Heart left ventricle (tissue), 16 donors: Measurements from ENCODE around the gene LHFPL2. TPM values are rescaled to one million over a fixed set of nuclear protein-coding genes. Genes with fewer than 3 reads are reported as not detected.

Source experiments
- ATAC-seq, 4 donors: fragments of 200-7000 bp; cut with Tn5 transposase; one replicate each; pipeline ENCODE4 v1.9.1; 2020 to 2022; ENCODE audit warnings: moderate library complexity in 4 of 4, mild to moderate bottlenecking in 3 of 4, moderate number of reproducible peaks in 1 of 4
- DNase-seq, 5 donors: peaks; one replicate each; pipeline ENCODE4 v3.0.0-alpha.2; 2020
- H3K27ac ChIP-seq, 12 donors: fragments of 200-600 bp; sonication (generic) in 4 of 12; one replicate each; pipeline versions ENCODE4 v1.5.0 to v1.8.0; 2016 to 2022; ENCODE audit warnings: mild to moderate bottlenecking in 2 of 12
- H3K27me3 ChIP-seq, 9 donors: fragments of 200-600 bp; sonication (generic) in 2 of 9; one replicate each; pipeline versions ENCODE4 v1.5.1 to v1.8.0; 2016 to 2022; ENCODE audit warnings: mild to moderate bottlenecking in 3 of 9
- H3K36me3 ChIP-seq, 9 donors: fragments of 200-600 bp; sonication (generic) in 2 of 9; one replicate each; pipeline versions ENCODE4 v1.5.0 to v1.8.0; 2018 to 2022; ENCODE audit warnings: mild to moderate bottlenecking in 2 of 9
- H3K4me1 ChIP-seq, 12 donors: fragments of 200-600 bp; sonication (generic) in 4 of 12; one replicate each; pipeline versions ENCODE4 v1.5.0 to v1.8.0; 2016 to 2022; ENCODE audit warnings: mild to moderate bottlenecking in 3 of 12
- H3K4me3 ChIP-seq, 12 donors: fragments of 200-600 bp; sonication (generic) in 4 of 12; one replicate each; pipeline versions ENCODE4 v1.5.0 to v1.8.0; 2017 to 2022; ENCODE audit warnings: mild to moderate bottlenecking in 9 of 12, moderate library complexity in 4 of 12
- H3K9me3 ChIP-seq, 12 donors: fragments of 200-600 bp; sonication (generic) in 4 of 12; one replicate each; pipeline versions ENCODE4 v1.5.0 to v1.8.0; 2016 to 2022; ENCODE audit warnings: mild to moderate bottlenecking in 1 of 12
- POLR2A ChIP-seq, 2 donors: fragments of 450-650 bp; IDR thresholded peaks; one replicate each; pipeline ENCODE4 v1.6.1; 2017; ENCODE audit warnings: antibody characterized with exemption in 2 of 2, mild to moderate bottlenecking in 2 of 2, moderate library complexity in 2 of 2
- WGBS, 4 donors: extraction: QIAGEN DNeasy Blood & Tissue Kit in 2 of 4; methylation state at CpG; one replicate each; pipeline versions ENCODE4 v1.1.5 to v1.1.7; 2013 to 2018; 5-methylcytosine and 5-hydroxymethylcytosine counted together
- intact Hi-C, 10 donors: fragments of 100-400 bp; cut with DNase I; formaldehyde crosslinking; loops; one replicate each; pipeline versions ENCODE4 v1.11.1 to v1.14.2; 2022
- polyA plus RNA-seq, 2 donors: library from polyadenylated mRNA; stranded (reverse); fragments of 200-250 nt; gene quantifications; one replicate each; pipeline ENCODE4 v1.2.3, GENCODE V29; 2013
- total RNA-seq, 9 donors: library from RNA; depleted of rRNA in 2 of 9; stranded (reverse); fragments of >200 nt in 2 of 9; fragmentation: NEBNext Ultra II Directional in 3 of 9; extraction: Animal tissue kit (Norgen Biotek cat#: 25700) in 3 of 9; gene quantifications; one replicate each; pipeline versions ENCODE4 v1.1.0 to v1.2.4, GENCODE V29; 2016 to 2023
- TF ChIP-seq, protein P1 (sequence below), 12 donors: fragments of 200-600 bp; sonication (generic) in 4 of 12; IDR thresholded peaks; one replicate each; pipeline versions ENCODE4 v1.5.0 to v1.8.0; 2018 to 2022; ENCODE audit warnings: antibody characterized with exemption in 12 of 12, mild to moderate bottlenecking in 5 of 12
- donor health status: ischemic (EF 13 %, LVEDD 7.1; RV severe dilation, severe dysfunction).
- donor health status: healthy with polysubstance abuse.
- donor health status: DM: no; HTN: yes; CAD: no.
- donor health status: DM: no; HTN: no; CAD: no.
- donor health status: ischemic (EF 25% LVEDD 6.9; RV normal size, moderate dysfunction).
- donor health status: ischemic (EF 25% LVEDD 5.7; RV mildly dilated, moderate dysfunction).
- donor health status: healthy.
- donor health status: DM: yes; HTN: yes; CAD: no.
- donor health status: ischemic (EF 35%, LVEDD 5.7; RV mildly dilated, moderate dysfunction).
- donor health status: nonischemic (EF 11% LVEDD 7.7; RV severe dilation, severe dysfunction).
- donor health status: DM: yes; HTN: yes; CAD: no.
- donor health status: PGD.
- donor health status: ischemic (EF 29% LVEDD 5.4; RV normal size, mild dysfunction).
- donor health status: nonischemic (EF 23%, LVEDD 6.1; RV moderate dilation, normal function).

Gene LHFPL2
- total and polyA plus RNA-seq, 11 donors, result 1.8 to 35.6 (median 10.1) TPM

DNA sequence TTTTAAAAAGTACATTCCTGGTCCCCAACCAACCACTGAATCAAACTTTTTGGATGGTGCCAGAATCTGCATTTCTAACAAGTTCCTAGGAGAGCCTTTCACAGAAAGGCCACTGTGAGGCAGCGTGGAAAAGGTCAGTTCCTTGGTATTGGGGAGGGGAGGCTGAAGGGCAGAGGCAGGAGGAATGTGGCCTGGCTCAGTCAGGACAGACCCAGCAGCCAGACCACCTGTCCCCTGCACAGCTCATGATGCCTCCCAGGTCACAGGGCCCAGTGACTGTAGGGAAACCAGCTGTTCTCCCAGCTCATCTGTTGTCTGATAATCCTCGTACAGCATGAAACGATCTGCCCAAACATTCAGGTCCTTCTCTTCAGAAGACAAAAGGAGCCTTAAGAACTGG is 132.9 kb downstream of the LHFPL2 start:
- ATAC-seq, result no peak
- Histone ChIP-seq H3K9me3 (no peaks in the 10 kb centered on the region), H3K36me3 (no peaks in the 10 kb centered on the region), H3K4me1 (peaks cover 3 to 47% (median 20%) of the 10 kb centered on the region in 12 donors), H3K27me3 (no peaks in the 10 kb centered on the region), H3K27ac (no peak overlapping the region), H3K4me3 (no peak overlapping the region)
- no peak for DNase-seq
- intact Hi-C loops, result loop anchor here in 1 of 10 donors (10.0 kb wide), 1 partner anchor 151 kb away; the partner anchor contains the start of gene SCAMP1
- TF ChIP-seq, protein P1, sequence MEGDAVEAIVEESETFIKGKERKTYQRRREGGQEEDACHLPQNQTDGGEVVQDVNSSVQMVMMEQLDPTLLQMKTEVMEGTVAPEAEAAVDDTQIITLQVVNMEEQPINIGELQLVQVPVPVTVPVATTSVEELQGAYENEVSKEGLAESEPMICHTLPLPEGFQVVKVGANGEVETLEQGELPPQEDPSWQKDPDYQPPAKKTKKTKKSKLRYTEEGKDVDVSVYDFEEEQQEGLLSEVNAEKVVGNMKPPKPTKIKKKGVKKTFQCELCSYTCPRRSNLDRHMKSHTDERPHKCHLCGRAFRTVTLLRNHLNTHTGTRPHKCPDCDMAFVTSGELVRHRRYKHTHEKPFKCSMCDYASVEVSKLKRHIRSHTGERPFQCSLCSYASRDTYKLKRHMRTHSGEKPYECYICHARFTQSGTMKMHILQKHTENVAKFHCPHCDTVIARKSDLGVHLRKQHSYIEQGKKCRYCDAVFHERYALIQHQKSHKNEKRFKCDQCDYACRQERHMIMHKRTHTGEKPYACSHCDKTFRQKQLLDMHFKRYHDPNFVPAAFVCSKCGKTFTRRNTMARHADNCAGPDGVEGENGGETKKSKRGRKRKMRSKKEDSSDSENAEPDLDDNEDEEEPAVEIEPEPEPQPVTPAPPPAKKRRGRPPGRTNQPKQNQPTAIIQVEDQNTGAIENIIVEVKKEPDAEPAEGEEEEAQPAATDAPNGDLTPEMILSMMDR (IDR thresholded peaks at IDR 0.05), result no peak
- no peak for TF ChIP-seq POLR2A (IDR thresholded peaks at IDR 0.05)
- WGBS, 4 donors, result 89 to 96% (median 91%) methylated on average over 3 of the region's 3 CpGs

DNA sequence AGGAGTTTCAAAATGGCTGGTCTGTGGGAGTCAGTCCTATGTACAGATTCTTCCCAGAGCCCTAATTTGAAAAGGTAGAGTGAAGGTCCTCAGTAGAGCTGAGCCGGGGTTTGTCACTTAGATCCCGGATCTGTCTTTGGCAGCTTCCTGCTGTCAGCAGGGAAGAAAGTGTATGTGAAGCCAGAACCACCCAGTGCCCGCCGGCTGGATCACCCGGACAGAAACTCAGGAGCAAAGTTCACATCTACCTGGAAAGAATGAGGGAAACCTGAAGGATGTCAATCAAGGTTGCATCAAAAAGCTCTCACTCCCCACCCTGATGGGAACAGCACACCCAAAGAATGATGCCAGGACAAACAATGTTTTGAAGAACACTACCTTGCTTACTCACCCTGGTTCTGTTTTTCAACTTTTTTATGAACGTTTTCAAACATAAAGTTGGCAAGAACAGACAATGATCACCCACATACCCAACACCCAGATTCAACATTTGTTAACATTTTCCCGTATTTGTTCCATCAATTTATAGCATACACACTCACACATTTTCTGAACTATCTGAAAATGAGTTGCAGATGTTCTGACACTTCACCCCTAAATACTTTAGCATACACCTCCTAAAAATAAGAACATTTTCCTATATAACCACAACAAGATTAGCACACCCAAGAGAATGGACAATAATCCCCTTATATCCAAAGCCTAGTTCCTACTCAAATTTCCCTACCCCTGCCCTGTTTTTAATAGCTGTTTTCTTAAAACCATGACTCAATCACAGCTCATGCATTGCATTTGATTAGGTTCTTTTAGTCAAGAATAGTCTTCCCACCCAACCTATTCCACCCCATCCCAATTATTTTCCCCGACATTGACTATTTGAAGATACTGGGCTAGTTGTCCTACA is 133.9 kb downstream of the LHFPL2 start:
- intact Hi-C loops, result loop anchor here in 1 of 10 donors (10.0 kb wide), 1 partner anchor 150 kb away; the partner anchor contains the start of gene SCAMP1
- Histone ChIP-seq H3K4me3 (no peak overlapping the region), H3K27me3 (no peaks in the 10 kb centered on the region), H3K9me3 (no peaks in the 10 kb centered on the region), H3K36me3 (no peaks in the 10 kb centered on the region), H3K27ac (no peak overlapping the region), H3K4me1 (peaks cover 3 to 54% (median 27%) of the 10 kb centered on the region in 12 donors)
- ATAC-seq (no peak), DNase-seq (no peak)
- 75 to 93% (median 80%) methylated on average over 8 of the region's 8 CpGs for WGBS, 4 donors
- TF ChIP-seq, protein P1 (IDR thresholded peaks at IDR 0.05), result no peak
- TF ChIP-seq POLR2A (IDR thresholded peaks at IDR 0.05), result no peak

DNA sequence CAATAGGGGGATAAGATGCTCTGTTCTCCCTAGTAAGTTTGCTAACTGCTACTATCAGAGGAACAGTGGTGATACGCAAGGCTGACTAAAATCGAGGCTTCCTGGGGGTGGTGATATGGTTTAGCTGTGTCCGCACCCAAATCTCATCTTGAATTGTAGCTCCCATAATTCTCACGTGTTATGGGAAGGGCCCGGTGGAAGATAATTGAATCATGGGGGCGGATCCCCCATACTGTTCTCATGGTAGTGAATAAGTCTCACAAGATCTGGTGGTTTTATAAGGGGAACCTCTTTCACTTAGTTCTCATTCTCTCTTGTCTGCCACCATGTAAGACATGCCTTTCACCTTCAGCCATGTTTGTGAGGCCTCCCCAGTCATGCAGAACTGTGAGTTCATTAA is 135.1 kb downstream of the LHFPL2 start:
- intact Hi-C loops, result loop anchor here in 1 of 10 donors (10.0 kb wide), 1 partner anchor 149 kb away; the partner anchor contains the start of gene SCAMP1

DNA sequence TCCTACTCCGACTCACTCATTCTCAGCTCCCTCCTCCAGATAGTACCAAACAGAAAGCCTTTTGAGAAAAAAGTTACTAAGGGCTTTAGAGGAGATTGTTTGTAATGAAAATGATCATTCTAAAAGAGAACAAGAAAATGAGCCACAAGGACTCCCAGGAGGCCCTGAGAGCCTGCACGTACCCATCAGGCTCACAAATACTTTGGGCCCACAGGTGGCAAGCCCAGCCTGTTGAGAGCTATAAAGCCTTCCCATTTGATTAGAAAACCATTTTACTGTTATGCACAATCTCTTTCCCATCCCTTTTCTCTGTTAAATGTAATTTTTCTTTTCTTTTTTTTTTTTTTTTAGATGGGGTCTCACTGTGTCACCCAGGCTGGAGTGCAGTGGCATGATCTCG is 136.1 kb downstream of the LHFPL2 start:
- no peak for ATAC-seq
- WGBS, 4 donors, result 95 to 99% (median 96%) methylated on average over 3 of the region's 3 CpGs
- H3K27ac ChIP-seq, result no peak overlapping the region

More for the DNA sequence above, 135.1 kb downstream of the LHFPL2 start:
- Histone ChIP-seq H3K36me3 (no peaks in the 10 kb centered on the region), H3K4me3 (no peak overlapping the region), H3K9me3 (no peaks in the 10 kb centered on the region), H3K4me1 (peaks cover 0 to 53% (median 23%) of the 10 kb centered on the region in 12 donors), H3K27ac (no peak overlapping the region), H3K27me3 (no peaks in the 10 kb centered on the region)
- WGBS, 4 donors, result 84 to 99% (median 88%) methylated on average over 5 to 6 of the region's 6 CpGs
- DNase-seq, result no peak
- TF ChIP-seq POLR2A (IDR thresholded peaks at IDR 0.05), result no peak
- TF ChIP-seq, protein P1 (IDR thresholded peaks at IDR 0.05), result no peak
- no peak for ATAC-seq

More for the DNA sequence above, 136.1 kb downstream of the LHFPL2 start:
- Histone ChIP-seq H3K27me3 (no peaks in the 10 kb centered on the region), H3K36me3 (no peaks in the 10 kb centered on the region), H3K4me1 (peaks cover 0 to 55% (median 21%) of the 10 kb centered on the region in 12 donors), H3K4me3 (no peak overlapping the region), H3K9me3 (no peaks in the 10 kb centered on the region)
- DNase-seq, result no peak
- TF ChIP-seq, protein P1 (IDR thresholded peaks at IDR 0.05), result no peak
- TF ChIP-seq POLR2A (IDR thresholded peaks at IDR 0.05), result no peak
- intact Hi-C loops, result loop anchor here in 1 of 10 donors (10.0 kb wide), 1 partner anchor 148 kb away; the partner anchor contains the start of gene SCAMP1
